Measurements from ENCODE around the gene USF3.

The USF3 gene

GRCh38 chr3:113717308-113717707, 20.9 kb upstream of the USF3 start:
- no peaks in the 10 kb centered on the region for H3K9me3 Mint-ChIP-seq
- peaks cover 67% of the 10 kb centered on the region for H3K36me3 Mint-ChIP-seq (ENCODE audit: low read depth)
- no peak overlapping the region for H3K4me3 Mint-ChIP-seq
- H3K4me1 Mint-ChIP-seq (ENCODE audit: low read depth), result peaks cover 30% of the 10 kb centered on the region
- H3K27ac Mint-ChIP-seq, result no peak overlapping the region
- H3K27me3 Mint-ChIP-seq, result no peaks in the 10 kb centered on the region

GRCh38 chr3:113714702-113715101, 18.3 kb upstream of the USF3 start:
- no peak overlapping the region for H3K4me3 Mint-ChIP-seq
- H3K36me3 Mint-ChIP-seq (ENCODE audit: low read depth), result peaks cover 41% of the 10 kb centered on the region
- H3K9me3 Mint-ChIP-seq, result no peaks in the 10 kb centered on the region
- peaks cover 3% of the 10 kb centered on the region for H3K27me3 Mint-ChIP-seq
- H3K4me1 Mint-ChIP-seq (ENCODE audit: low read depth), result peaks cover 27% of the 10 kb centered on the region
- H3K27ac Mint-ChIP-seq, result no peak overlapping the region

DNA sequence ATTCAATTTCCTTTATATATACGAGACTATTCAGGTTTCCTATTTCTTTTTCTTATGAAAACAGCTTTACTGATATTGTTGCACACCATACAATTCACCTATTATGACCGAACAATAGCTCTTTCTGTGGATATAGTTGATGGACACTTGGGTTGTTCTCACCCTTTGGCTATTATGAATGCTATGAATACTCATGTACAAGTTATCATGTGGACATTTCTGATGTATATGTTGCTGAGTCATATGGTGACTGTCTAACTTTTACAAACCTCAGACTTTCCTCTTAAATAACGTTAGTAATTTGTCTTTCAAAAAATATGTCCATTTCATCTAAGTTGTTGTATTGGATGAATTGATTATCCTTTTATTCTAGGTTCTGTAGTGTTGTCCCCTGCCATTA, 15.7 kb upstream of the USF3 start:
- Mint-ChIP-seq H3K27ac (no peak overlapping the region), H3K27me3 (peaks cover 6% of the 10 kb centered on the region), H3K4me1 (ENCODE audit: low read depth) (peaks cover 4% of the 10 kb centered on the region), H3K4me3 (no peak overlapping the region), H3K36me3 (ENCODE audit: low read depth) (peaks cover 23% of the 10 kb centered on the region), H3K9me3 (no peaks in the 10 kb centered on the region)

GRCh38 chr3:113707835-113708234, 11.4 kb upstream of the USF3 start:
- no peaks in the 10 kb centered on the region for H3K9me3 Mint-ChIP-seq
- H3K27ac Mint-ChIP-seq, result no peak overlapping the region
- peaks cover 7% of the 10 kb centered on the region for H3K27me3 Mint-ChIP-seq
- H3K4me3 Mint-ChIP-seq, result no peak overlapping the region
- peaks cover 4% of the 10 kb centered on the region for H3K4me1 Mint-ChIP-seq (ENCODE audit: low read depth)
- no peaks in the 10 kb centered on the region for H3K36me3 Mint-ChIP-seq (ENCODE audit: low read depth)

DNA sequence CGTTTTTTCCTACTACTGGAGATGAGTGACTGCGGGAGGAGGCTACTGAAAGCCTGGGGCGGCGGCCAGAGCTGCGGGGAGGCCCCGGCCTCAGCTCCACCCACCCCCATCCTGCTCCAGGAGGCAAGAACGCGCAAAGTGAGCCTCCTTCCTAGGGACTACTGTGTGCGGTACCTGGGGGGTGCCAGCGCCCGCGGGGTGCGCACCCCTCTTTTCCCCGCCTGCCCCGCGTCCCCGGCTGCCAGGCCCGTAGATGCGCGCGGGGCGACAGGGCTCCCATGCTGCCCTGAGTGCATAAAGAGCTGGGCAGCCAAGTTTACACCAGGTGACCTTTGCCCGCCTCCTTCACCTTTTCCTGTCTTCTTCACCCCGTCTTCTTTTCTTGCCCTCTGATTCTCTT, 2.5 kb upstream of the USF3 start:
- Mint-ChIP-seq H3K4me1 (ENCODE audit: low read depth) (peaks cover 15% of the 10 kb centered on the region), H3K27ac (peak overlapping the region; percentile 45), H3K9me3 (no peaks in the 10 kb centered on the region), H3K27me3 (no peaks in the 10 kb centered on the region), H3K4me3 (peak overlapping the region; percentile 58), H3K36me3 (ENCODE audit: low read depth) (peaks cover 3% of the 10 kb centered on the region)

- Mint-ChIP-seq H3K9me3 (no peaks in the 10 kb centered on the region), H3K27me3 (no peaks in the 10 kb centered on the region), H3K36me3 (ENCODE audit: low read depth) (peaks cover 3% of the 10 kb centered on the region), H3K4me1 (ENCODE audit: low read depth) (peaks cover 21% of the 10 kb centered on the region), H3K4me3 (no peak overlapping the region), H3K27ac (peak overlapping the region; percentile 85)
Observed at GRCh38 chr3:113698213-113698742, 1.8 kb upstream of the USF3 start.

DNA sequence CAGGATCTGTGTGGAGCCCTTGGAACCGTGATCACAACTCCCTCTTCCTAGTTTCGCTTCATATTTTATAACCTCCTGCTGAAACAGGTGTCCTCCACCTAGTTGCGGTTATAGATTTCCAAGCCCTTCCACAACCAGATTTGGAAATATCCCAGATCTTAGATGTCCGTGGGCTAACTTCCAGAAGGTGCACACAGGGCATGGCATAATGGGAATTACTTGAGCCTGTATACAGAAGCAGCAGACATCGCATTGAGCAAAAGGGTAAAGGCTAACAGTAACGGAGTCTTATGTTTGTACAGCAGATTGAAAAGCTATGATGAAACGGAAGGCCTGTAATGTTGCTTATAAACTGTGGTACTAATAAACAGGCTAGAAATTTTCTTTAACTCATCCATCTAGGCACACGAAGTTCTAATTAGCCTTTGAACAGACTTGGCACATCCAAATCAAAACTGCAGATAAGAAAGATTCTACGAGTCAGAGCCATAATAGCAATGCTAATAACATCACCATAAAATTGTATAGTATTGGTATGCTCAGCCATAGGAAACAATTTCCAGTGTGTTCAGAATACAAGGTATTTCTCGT, 1.2 kb upstream of the USF3 start:
- H3K27ac Mint-ChIP-seq, result no peak overlapping the region
- peaks cover 3% of the 10 kb centered on the region for H3K36me3 Mint-ChIP-seq (ENCODE audit: low read depth)
- H3K4me3 Mint-ChIP-seq, result no peak overlapping the region
- H3K27me3 Mint-ChIP-seq, result no peaks in the 10 kb centered on the region
- H3K4me1 Mint-ChIP-seq (ENCODE audit: low read depth), result peaks cover 24% of the 10 kb centered on the region
- no peaks in the 10 kb centered on the region for H3K9me3 Mint-ChIP-seq

DNA sequence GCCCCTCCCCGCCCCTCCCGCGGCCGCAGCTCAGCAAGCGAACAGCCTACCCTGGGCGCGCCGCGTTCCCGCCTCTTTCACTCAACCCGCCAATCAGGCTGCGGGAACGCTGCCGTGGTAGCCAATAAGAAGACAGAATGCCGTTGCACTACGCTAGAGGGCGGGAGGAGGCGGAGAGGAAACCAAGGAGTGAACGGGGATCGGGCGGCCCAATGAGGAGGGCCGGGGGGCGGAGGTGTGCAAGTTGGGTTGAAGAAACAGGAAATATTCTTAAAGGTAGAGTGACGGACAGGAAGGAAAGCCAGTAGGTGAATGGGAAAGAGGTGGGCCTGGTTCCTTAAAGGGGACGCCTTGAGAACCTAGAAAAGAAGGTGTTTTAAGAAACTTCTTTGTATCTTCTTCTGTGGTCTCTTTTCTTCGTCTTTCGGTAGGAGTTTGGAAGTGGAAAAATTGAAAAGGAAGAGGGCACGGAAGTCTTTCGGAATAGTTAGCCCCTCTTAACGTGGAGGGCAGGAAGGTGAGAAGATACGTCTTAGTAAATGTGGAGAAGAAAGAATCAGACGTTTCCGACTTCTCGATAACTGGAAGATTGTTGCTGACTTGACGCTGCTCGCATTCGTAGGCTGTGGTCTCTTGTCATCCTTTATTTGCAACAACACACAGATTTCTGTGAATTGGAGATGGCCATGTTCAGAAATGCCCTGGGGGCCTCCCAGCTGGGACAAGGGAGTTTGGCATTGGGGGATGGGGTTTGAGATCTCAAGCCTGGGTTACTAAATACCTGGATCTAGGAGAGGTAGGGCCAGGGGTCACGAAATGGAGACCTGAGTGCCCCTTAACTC, 437 bp upstream of the USF3 start:
- peaks cover 24% of the 10 kb centered on the region for H3K4me1 Mint-ChIP-seq (ENCODE audit: low read depth)
- H3K9me3 Mint-ChIP-seq, result no peaks in the 10 kb centered on the region
- H3K4me3 Mint-ChIP-seq, result no peak overlapping the region
- no peaks in the 10 kb centered on the region for H3K27me3 Mint-ChIP-seq
- peaks cover 3% of the 10 kb centered on the region for H3K36me3 Mint-ChIP-seq (ENCODE audit: low read depth)
- H3K27ac Mint-ChIP-seq, result no peak overlapping the region

DNA sequence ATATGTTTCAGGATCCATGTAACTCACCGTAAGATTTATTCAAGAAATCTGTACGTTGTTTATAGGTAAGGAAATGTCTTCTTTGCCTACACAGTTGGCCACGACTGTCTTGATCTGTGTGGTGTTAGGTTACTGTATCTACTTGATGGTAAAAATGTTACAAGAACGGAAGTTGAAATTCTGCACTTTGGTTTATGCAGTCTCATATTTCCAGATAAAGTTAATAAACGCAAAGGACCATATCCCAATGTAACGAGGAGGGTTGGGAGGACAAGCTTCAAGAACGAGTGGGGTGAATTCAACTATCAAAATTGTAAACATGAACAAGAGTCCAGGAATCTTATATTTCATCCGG, 1.0 kb downstream of the USF3 start:
- H3K27me3 Mint-ChIP-seq, result no peaks in the 10 kb centered on the region
- H3K27ac Mint-ChIP-seq, result peak overlapping the region; percentile 99
- peaks cover 24% of the 10 kb centered on the region for H3K4me1 Mint-ChIP-seq (ENCODE audit: low read depth)
- peak overlapping the region; percentile 98 for H3K4me3 Mint-ChIP-seq
- peaks cover 3% of the 10 kb centered on the region for H3K36me3 Mint-ChIP-seq (ENCODE audit: low read depth)
- no peaks in the 10 kb centered on the region for H3K9me3 Mint-ChIP-seq

DNA sequence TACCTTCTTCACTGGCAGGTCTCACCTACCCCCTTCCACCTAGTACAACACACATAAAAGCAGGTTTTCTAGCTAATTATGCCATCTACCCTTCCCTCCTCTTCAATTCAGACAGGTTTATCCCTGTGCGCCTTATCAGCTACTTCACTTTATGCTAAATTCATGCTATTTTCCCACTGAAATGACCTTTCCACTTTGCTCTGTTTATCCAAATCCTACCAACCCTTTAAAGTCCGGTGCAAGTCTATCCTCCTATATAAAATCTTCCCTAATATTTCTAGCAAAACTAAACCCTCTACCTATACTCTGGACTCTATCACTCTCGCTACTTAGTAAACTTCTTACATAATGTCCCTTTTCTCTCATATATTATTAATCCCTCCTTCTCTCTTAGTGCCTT, 6.0 kb downstream of the USF3 start:
- Mint-ChIP-seq H3K27me3 (no peaks in the 10 kb centered on the region), H3K27ac (no peak overlapping the region), H3K4me3 (no peak overlapping the region), H3K36me3 (ENCODE audit: low read depth) (peaks cover 9% of the 10 kb centered on the region), H3K9me3 (no peaks in the 10 kb centered on the region), H3K4me1 (ENCODE audit: low read depth) (peaks cover 21% of the 10 kb centered on the region)

GRCh38 chr3:113685956-113686721, 10.3 kb downstream of the USF3 start:
- Mint-ChIP-seq H3K27me3 (no peaks in the 10 kb centered on the region), H3K4me3 (no peak overlapping the region), H3K9me3 (peaks cover 9% of the 10 kb centered on the region), H3K36me3 (ENCODE audit: low read depth) (peaks cover 23% of the 10 kb centered on the region), H3K27ac (no peak overlapping the region), H3K4me1 (ENCODE audit: low read depth) (peaks cover 5% of the 10 kb centered on the region)

GRCh38 chr3:113685124-113685523, 11.3 kb downstream of the USF3 start:
- no peaks in the 10 kb centered on the region for H3K27me3 Mint-ChIP-seq
- peaks cover 5% of the 10 kb centered on the region for H3K4me1 Mint-ChIP-seq (ENCODE audit: low read depth)
- H3K4me3 Mint-ChIP-seq, result no peak overlapping the region

DNA sequence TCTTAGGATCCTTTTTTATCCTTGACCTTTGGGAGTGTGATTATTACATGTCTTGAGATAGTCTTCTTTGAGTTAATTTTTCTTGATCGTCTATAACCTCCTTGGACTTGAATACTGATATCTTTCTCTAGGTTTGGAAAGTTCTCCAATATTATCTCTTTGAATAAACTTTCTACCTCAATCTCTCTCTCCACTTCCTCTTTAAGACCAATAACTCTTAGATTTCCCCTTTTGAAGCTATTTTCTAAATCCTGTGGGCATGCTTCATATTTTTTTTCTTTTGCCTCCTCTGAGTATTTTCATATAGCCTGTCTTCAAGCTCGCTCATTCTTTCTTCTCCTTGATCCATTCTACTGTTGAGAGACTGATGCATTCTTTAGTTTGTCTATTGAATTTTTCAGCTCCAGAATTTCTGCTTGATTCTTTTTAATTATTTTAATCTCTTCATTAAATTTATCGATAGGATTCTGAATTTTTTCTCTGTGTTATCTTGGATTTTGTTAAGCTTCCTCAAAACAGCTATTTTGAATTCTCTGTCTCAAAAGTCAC, 12.1 kb downstream of the USF3 start:
- Mint-ChIP-seq H3K4me1 (ENCODE audit: low read depth) (peaks cover 5% of the 10 kb centered on the region), H3K9me3 (peaks cover 9% of the 10 kb centered on the region), H3K27me3 (no peaks in the 10 kb centered on the region), H3K27ac (no peak overlapping the region), H3K4me3 (no peak overlapping the region), H3K36me3 (ENCODE audit: low read depth) (peaks cover 23% of the 10 kb centered on the region)

More at GRCh38 chr3:113685124-113685523, 11.3 kb downstream of the USF3 start:
- peaks cover 9% of the 10 kb centered on the region for H3K9me3 Mint-ChIP-seq
- no peak overlapping the region for H3K27ac Mint-ChIP-seq
- peaks cover 23% of the 10 kb centered on the region for H3K36me3 Mint-ChIP-seq (ENCODE audit: low read depth)

- H3K4me3 Mint-ChIP-seq, result no peak overlapping the region
- peaks cover 2% of the 10 kb centered on the region for H3K9me3 Mint-ChIP-seq
- H3K27me3 Mint-ChIP-seq, result no peaks in the 10 kb centered on the region
- H3K36me3 Mint-ChIP-seq (ENCODE audit: low read depth), result peaks cover 36% of the 10 kb centered on the region
- peaks cover 15% of the 10 kb centered on the region for H3K4me1 Mint-ChIP-seq (ENCODE audit: low read depth)
- no peak overlapping the region for H3K27ac Mint-ChIP-seq
Observed at GRCh38 chr3:113678773-113679172, 17.7 kb downstream of the USF3 start.

DNA sequence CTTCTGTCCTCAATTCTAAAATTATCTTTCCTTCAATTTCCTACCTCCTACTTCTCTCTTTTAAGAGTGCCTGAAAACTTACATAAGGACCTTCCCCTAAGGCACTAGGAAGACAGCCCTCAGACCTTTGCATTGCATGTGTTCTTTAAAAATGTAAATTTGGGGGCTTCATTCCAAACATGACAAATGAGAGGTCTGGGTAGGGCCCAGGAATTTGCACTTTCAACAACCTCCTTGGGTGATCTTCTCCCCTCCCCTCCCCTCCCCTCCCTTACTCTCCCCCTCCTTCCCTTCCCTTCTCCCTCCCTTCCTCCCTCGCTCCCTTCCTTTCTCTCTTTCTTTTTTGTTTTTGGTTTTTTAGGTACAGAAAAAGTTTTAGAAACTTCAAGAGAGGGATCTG, 18.7 kb downstream of the USF3 start:
- no peaks in the 10 kb centered on the region for H3K9me3 Mint-ChIP-seq
- no peak overlapping the region for H3K27ac Mint-ChIP-seq
- no peaks in the 10 kb centered on the region for H3K27me3 Mint-ChIP-seq
- H3K36me3 Mint-ChIP-seq (ENCODE audit: low read depth), result peaks cover 32% of the 10 kb centered on the region
- no peak overlapping the region for H3K4me3 Mint-ChIP-seq
- peaks cover 15% of the 10 kb centered on the region for H3K4me1 Mint-ChIP-seq (ENCODE audit: low read depth)

All from stimulated activated naive CD8-positive, alpha-beta T cell treated with anti-CD3 and anti-CD28 coated beads, Interleukin-15, Interleukin-2, amounts not matched to agents 100 ng/mL and 50 ng/mL, for 24 hours (primary cell).